Esophagus squamous epithelium (tissue), 4 donors: Measurements from ENCODE around the gene TRPM1.

ENCODE experiments used
- POLR2A ChIP-seq, 4 donors: fragments of 450-650 bp; IDR thresholded peaks; one replicate each; pipeline ENCODE4 v1.6.1; 2017; ENCODE audit warnings: antibody characterized with exemption in 4 of 4, mild to moderate bottlenecking in 4 of 4, moderate library complexity in 3 of 4
- TF ChIP-seq, protein P1 (sequence below), 6 experiments: fragments of 450-650 bp in 4 of 6; fragments of 200-600 bp in 2 of 6; sonication (generic) in 2 of 6; IDR thresholded peaks; one replicate each; pipeline ENCODE4 v1.5.1; 2016 to 2019; ENCODE audit warnings: antibody characterized with exemption in 6 of 6, mild to moderate bottlenecking in 4 of 6, moderate library complexity in 4 of 6

DNA sequence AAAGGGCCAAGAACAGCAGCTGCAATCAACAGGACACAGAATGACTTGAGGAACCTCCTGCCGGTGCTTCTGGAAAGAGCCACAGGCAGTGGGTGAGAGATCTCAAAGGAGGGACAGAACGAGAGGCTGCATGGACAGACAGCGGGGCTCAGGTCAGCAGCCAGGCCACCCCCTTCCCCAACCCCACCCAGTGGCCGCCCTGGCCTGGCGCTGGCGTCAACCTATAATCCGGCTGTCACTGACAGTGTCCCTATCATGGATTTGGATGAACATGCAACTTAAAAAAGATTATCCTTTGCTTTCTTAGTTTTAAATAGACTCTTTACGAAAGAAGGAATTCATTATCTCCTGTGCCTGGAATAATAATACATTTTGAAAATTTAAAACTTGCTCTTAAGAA lies 54.1 kb downstream of the TRPM1 start:
- TF ChIP-seq, protein P1, sequence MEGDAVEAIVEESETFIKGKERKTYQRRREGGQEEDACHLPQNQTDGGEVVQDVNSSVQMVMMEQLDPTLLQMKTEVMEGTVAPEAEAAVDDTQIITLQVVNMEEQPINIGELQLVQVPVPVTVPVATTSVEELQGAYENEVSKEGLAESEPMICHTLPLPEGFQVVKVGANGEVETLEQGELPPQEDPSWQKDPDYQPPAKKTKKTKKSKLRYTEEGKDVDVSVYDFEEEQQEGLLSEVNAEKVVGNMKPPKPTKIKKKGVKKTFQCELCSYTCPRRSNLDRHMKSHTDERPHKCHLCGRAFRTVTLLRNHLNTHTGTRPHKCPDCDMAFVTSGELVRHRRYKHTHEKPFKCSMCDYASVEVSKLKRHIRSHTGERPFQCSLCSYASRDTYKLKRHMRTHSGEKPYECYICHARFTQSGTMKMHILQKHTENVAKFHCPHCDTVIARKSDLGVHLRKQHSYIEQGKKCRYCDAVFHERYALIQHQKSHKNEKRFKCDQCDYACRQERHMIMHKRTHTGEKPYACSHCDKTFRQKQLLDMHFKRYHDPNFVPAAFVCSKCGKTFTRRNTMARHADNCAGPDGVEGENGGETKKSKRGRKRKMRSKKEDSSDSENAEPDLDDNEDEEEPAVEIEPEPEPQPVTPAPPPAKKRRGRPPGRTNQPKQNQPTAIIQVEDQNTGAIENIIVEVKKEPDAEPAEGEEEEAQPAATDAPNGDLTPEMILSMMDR (IDR thresholded peaks at IDR 0.05): no peak
- no peak for TF ChIP-seq POLR2A (IDR thresholded peaks at IDR 0.05)
